Measurements from ENCODE around the gene MNAT1. TPM values are rescaled to one million over a fixed set of nuclear protein-coding genes. Genes with fewer than 3 reads are reported as not detected.

The MNAT1 gene
- total and polyA plus RNA-seq, 2 experiments from 2014 or later = 51.6 to 85.0 TPM

GRCh38 chr14:60753264-60754119, 18.9 kb downstream of the MNAT1 start (continued):
- TF ChIP-seq, protein P1, sequence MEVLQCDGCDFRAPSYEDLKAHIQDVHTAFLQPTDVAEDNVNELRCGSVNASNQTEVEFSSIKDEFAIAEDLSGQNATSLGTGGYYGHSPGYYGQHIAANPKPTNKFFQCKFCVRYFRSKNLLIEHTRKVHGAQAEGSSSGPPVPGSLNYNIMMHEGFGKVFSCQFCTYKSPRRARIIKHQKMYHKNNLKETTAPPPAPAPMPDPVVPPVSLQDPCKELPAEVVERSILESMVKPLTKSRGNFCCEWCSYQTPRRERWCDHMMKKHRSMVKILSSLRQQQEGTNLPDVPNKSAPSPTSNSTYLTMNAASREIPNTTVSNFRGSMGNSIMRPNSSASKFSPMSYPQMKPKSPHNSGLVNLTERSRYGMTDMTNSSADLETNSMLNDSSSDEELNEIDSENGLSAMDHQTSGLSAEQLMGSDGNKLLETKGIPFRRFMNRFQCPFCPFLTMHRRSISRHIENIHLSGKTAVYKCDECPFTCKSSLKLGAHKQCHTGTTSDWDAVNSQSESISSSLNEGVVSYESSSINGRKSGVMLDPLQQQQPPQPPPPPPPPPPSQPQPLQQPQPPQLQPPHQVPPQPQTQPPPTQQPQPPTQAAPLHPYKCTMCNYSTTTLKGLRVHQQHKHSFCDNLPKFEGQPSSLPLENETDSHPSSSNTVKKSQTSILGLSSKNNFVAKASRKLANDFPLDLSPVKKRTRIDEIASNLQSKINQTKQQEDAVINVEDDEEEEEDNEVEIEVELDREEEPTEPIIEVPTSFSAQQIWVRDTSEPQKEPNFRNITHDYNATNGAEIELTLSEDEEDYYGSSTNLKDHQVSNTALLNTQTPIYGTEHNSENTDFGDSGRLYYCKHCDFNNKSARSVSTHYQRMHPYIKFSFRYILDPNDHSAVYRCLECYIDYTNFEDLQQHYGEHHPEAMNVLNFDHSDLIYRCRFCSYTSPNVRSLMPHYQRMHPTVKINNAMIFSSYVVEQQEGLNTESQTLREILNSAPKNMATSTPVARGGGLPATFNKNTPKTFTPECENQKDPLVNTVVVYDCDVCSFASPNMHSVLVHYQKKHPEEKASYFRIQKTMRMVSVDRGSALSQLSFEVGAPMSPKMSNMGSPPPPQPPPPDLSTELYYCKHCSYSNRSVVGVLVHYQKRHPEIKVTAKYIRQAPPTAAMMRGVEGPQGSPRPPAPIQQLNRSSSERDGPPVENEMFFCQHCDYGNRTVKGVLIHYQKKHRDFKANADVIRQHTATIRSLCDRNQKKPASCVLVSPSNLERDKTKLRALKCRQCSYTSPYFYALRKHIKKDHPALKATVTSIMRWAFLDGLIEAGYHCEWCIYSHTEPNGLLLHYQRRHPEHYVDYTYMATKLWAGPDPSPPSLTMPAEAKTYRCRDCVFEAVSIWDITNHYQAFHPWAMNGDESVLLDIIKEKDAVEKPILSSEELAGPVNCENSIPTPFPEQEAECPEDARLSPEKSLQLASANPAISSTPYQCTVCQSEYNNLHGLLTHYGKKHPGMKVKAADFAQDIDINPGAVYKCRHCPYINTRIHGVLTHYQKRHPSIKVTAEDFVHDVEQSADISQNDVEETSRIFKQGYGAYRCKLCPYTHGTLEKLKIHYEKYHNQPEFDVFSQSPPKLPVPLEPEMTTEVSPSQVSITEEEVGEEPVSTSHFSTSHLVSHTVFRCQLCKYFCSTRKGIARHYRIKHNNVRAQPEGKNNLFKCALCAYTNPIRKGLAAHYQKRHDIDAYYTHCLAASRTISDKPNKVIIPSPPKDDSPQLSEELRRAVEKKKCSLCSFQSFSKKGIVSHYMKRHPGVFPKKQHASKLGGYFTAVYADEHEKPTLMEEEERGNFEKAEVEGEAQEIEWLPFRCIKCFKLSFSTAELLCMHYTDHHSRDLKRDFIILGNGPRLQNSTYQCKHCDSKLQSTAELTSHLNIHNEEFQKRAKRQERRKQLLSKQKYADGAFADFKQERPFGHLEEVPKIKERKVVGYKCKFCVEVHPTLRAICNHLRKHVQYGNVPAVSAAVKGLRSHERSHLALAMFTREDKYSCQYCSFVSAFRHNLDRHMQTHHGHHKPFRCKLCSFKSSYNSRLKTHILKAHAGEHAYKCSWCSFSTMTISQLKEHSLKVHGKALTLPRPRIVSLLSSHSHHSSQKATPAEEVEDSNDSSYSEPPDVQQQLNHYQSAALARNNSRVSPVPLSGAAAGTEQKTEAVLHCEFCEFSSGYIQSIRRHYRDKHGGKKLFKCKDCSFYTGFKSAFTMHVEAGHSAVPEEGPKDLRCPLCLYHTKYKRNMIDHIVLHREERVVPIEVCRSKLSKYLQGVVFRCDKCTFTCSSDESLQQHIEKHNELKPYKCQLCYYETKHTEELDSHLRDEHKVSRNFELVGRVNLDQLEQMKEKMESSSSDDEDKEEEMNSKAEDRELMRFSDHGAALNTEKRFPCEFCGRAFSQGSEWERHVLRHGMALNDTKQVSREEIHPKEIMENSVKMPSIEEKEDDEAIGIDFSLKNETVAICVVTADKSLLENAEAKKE (CRISPR knock-in tag; IDR thresholded peaks at IDR 0.05) = no peak
- TF ChIP-seq NANOG (IDR thresholded peaks at IDR 0.05; ENCODE audit: borderline replicate concordance) (no peak), POLR2AphosphoS5 (IDR thresholded peaks at IDR 0.05; ENCODE audit: low read depth) (no peak), ZNF114 (CRISPR knock-in tag; IDR thresholded peaks at IDR 0.05) (no peak)

DNA sequence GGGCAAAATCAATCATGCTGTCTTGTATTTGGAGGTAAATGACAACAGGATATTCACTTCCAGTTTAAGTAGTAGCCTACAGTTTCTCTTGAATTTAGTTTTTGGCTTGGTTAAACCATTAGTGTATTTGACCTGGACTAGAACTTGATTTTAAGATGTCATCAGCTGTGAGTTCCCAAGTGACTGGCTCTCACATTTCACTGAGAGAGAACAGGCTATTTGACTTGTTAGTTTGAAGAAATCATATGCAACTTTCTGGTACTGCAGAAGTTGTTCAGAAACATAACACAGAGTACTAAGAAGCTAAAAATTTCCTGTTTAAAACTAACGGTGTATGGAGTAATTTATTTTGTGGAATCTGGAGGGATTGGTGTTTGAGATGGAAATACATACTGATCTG, 22.3 kb downstream of the MNAT1 start:
- DNase-seq (ENCODE audit: low spot score) (no peak), ATAC-seq (no peak)
- Mint-ChIP-seq H3K9me3 (no peaks in the 10 kb centered on the region; the same call in 2 of the 3 replicates), H3K36me3 (ENCODE audit: low read depth) (peaks cover 2% of the 10 kb centered on the region; the same call in 1 of the 3 replicates), H3K4me1 (peaks cover 57% of the 10 kb centered on the region), H3K27ac (peak overlapping the region; percentile 92), H3K27me3 (ENCODE audit: insufficient read depth, low read depth, poor library complexity) (peaks cover 4% of the 10 kb centered on the region), H3K4me3 (no peak overlapping the region)
- Histone ChIP-seq H3K4me1 (ENCODE audit: insufficient read depth) (peaks cover 53% of the 10 kb centered on the region), H3K4me3 (no peak overlapping the region), H4K20me1 (replicated peaks; ENCODE audit: insufficient read depth) (no peaks in the 10 kb centered on the region), H3K79me2 (replicated peaks; ENCODE audit: insufficient read depth) (peaks cover 67% of the 10 kb centered on the region), H3K9me2 (ENCODE audit: insufficient read depth) (no peaks in the 10 kb centered on the region), H3K27ac (ENCODE audit: low read depth) (peak overlapping the region; percentile 10; the same call in 1 of the 2 replicates), H2AFZ (no peak overlapping the region), H3K36me3 (ENCODE audit: insufficient read depth) (no peaks in the 10 kb centered on the region), H3K27me3 (ENCODE audit: insufficient read depth) (no peaks in the 10 kb centered on the region), H3K4me2 (peak overlapping the region; percentile 11; the same call in 1 of the 2 replicates), H3F3A (replicated peaks; ENCODE audit: low read depth) (no peaks in the 10 kb centered on the region)
- TF ChIP-seq STAT1 (IDR thresholded peaks at IDR 0.05; ENCODE audit: unreplicated experiment) (no peak), POLR2AphosphoS5 (IDR thresholded peaks at IDR 0.05; ENCODE audit: low read depth) (no peak)
- TF ChIP-seq, protein P2, sequence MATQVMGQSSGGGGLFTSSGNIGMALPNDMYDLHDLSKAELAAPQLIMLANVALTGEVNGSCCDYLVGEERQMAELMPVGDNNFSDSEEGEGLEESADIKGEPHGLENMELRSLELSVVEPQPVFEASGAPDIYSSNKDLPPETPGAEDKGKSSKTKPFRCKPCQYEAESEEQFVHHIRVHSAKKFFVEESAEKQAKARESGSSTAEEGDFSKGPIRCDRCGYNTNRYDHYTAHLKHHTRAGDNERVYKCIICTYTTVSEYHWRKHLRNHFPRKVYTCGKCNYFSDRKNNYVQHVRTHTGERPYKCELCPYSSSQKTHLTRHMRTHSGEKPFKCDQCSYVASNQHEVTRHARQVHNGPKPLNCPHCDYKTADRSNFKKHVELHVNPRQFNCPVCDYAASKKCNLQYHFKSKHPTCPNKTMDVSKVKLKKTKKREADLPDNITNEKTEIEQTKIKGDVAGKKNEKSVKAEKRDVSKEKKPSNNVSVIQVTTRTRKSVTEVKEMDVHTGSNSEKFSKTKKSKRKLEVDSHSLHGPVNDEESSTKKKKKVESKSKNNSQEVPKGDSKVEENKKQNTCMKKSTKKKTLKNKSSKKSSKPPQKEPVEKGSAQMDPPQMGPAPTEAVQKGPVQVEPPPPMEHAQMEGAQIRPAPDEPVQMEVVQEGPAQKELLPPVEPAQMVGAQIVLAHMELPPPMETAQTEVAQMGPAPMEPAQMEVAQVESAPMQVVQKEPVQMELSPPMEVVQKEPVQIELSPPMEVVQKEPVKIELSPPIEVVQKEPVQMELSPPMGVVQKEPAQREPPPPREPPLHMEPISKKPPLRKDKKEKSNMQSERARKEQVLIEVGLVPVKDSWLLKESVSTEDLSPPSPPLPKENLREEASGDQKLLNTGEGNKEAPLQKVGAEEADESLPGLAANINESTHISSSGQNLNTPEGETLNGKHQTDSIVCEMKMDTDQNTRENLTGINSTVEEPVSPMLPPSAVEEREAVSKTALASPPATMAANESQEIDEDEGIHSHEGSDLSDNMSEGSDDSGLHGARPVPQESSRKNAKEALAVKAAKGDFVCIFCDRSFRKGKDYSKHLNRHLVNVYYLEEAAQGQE (IDR thresholded peaks at IDR 0.05; ENCODE audit: unreplicated experiment) = no peak
